DMS114 treated with DMSO at 0.1 percent for 48 hours (cell line): Measurements from ENCODE around the gene PLD3.

Experiments
- DNase-seq: peaks from one replicate; lab custom pipeline; 2025; ENCODE audit not compliant: unreplicated experiment; lab: John Stamatoyannopoulos, UW

Gene PLD3

DNA sequence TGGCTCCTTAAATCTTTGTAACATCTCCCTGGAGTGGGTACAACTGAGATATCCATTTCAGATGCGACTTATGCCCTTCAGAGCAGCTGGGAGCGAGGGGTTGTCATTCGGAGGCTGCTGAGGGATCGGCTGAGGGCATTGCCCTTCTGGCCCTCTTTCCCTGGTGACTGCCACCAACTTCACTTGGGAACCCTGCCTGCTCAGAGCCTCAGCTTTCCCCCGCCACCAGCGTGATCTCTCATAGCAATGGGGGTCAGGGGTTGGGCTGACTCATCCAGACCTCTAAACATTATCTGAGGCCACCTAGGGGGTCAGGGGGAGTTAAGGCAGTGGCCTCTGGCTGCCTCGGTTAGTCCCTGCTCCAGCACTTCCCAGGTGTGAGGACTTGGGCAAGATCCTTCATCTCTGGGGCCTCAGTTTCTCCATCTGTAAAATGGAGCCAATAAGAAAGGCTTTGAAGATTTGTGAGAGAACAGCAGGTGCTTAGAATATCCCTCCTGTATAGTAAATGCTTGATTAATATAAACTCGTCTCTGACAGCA, 63.5 kb downstream of the PLD3 start:
- no peak for DNase-seq

DNA sequence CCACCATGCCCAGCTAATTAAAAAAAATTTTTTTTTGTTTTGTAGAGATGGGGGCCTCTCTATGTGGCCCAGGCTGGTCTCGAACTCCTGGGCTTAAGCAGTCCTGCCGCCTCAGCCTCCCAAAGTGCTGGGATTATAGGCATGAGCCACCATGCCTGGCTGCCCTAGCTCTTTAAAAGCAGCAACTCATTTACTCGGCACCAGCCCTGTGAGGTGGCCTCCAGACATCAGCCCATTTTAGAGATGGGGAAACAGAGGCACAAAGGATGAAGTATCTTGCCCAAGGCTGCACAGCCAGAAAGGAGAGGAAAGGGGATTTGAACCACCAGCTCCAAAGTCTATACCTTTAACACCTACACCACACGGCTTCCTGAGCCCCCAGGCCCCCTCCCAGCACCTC, 64.4 kb downstream of the PLD3 start:
- no peak for DNase-seq

DNA sequence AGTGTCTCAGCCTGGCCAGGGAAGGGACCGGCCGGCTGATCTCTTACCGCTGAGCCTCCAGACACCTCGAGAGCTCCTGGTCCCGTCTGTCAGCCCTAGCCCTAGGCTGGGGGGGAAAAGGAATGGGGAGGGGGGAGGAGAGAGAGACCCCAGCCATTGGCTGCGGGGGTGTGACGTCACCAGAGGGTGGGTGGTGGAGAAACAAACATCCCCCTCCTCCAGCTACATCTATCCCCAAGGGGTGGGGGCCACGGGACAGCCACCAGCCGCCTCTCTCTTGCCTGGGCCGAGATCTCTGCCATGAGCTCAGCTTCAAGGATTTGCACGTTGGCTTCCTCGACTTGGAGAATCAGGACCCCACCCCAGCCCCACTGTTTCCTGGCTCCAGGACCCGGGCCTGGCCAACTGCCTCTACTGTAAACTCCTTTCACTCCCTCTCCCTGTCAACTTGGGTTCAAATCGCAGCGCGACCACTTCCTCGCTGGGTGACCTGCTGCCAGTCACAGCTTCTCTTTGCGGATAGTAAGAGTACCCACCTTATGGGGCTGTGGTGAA, 64.9 kb downstream of the PLD3 start, which contains the start of gene PRX:
PRX (minus strand) TSS at position 88 of the 555 bp plus-strand sequence. CDS start 5,446 bp downstream, outside the sequence.
- DNase-seq, result no peak

DNA sequence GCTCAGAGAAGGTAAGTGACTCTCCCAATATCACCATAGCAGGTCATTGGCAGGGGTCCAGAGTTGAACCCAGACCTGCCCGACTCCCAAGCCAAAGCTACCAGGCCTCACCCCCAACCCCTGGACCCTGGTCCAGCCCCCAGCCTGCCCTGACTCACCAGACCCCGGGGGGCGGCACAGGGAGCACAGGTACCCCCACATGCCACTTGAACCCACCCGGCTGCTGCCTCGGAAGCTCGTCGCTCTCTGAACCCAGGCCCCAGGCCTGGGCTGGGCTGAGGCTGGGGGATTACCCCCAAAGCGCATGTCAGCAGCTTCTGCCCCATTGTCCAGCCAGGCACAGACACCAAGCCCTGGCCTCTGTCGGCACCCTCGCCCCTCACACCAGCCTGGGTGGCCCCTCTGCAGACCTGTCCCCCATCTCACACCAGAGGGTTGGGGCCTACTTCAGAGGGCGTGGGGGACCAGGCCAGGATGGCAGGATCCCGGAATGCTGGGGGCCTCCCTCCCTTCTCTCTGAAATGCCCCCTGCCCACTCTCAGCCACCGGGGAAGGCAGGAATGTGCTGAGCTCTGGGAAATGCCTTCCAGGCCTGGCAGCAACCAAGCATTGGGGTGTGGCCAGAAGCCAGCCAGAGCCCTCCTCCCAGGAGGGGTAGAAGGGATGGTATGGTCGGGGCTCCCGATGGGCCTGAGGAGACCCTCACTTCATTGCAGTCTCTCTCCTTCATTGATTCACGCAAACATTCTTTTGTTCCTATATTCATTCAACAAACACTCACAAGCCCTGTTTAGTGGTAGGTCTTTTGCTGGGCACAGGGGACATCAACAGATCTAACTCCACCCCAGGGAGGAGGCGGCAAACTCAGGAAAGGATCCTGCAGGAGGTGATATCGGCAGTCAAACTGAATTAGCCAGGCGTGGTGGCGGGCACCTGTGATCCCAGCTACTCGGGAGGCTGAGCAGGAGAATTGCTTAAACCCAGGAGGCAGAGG, 66.3 kb downstream of the PLD3 start:
- DNase-seq, result no peak

DNA sequence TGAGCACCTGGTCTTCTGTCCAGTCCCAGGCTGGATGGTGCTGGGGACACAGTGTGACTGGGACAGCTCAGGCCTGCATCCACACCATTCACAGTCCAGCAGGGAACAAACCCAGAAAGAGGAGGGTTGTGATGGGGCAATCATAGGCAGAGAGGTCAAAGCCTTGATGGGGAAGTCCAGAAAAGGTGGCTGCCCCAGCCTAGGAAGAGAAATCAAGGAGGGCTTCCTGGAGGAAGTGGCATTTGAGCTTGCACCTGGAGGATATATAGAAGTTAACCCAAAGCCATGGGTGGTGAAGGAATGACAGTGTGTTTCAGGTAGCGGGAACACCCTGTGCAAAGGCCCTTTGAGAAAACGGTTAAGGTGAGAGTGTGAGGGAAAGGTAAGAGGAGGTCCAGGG, 67.3 kb downstream of the PLD3 start:
- DNase-seq, result no peak

DNA sequence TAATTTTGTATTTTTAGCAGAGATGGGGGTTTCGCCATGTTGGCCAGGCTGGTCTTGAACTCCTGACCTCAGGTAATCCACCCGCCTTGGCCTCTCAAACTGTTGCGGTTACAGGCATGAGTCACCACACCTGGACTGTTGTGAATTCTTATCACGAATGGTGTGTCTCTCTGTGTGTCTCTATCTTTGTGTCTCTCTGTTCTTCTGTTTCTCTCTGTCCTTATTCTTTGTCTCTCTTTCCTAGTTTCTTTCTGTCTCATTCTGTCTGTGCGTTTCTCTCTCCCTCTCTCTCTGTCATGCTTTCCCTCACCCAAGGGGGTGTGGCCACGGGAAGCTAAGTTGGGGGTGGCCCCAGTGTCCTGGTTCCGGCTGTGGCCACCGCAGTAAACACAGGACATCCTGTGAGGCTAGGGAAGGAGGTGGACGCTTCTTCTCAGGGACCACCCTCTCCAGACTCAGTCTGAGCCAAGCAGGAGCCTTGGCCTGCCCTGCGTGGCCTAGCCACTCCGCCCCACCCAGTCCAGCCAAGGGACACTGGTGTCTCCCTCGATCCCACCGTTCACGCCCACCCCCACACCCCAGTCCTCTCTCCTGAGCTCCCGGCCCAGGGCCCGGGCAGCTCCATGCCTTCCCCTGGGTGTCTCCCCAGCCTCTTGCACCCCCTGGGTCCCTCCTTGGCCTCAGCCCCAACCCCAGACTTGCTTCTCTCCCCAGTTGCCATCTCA, 68.6 kb downstream of the PLD3 start:
- no peak for DNase-seq

DNA sequence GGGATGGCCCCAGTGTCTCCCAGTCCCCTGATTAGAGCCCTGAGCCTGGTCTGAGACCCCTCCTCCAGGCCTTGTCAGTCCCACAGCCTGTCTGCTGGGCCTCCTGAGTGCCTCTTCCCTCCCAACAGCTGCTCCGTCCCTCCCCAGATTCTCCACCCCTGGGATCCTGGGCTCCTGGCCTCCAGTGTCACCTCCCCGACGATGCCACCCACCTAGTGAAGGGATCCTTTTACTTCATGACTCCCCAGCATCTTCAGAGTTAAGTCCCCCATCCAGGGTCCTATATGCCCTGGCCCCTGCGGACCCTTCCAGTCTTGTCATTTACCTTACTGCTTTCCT, 69.1 kb downstream of the PLD3 start:
- no peak for DNase-seq

DNA sequence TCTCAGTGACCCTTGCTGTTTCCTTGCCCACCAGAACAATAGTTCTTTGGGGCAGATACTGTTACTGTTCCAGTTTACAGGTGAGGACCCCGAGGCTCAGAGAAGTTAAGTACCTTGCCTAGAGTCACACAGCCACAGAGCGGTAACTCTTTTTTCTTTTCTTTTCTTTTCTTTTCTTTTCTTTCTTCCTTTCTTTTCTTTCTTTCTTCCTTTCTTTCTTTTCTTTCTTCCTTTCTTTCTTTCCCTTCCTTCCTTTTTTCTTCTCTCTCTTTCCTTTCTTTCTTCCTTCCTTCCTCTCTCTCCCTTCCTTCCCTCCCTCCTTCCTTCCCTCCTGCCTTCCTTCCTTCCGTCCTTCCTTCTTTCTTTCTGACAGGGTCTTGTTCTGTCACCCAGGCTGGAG, 69.5 kb downstream of the PLD3 start:
- DNase-seq, result no peak

DNA sequence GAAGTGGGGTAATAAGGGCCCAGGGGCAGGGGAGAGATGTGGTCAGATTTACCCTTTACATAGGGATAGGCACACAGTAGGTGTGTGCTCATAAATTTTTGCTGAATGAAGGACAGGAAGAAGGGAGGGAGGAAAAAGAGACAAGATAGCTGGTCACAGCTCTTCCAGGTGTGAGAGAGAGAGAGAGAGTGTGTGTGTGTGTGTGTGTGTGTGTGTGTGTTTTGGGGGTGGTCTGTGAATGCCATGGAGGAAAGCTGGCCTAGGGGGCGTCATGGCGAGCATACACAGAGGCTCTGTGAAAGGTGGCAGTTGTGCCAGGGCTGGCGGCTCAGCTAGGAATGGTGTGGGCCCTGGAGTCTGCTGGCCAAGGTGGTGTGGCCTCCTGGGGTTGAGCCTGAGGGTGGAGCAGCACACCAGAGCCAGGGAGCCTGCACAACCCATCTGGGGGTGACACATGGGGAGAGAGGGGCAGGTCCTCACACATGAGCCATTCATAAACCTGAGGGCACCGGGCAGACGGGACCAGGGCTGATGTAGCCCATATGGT, 70.6 kb downstream of the PLD3 start:
- DNase-seq, result no peak

DNA sequence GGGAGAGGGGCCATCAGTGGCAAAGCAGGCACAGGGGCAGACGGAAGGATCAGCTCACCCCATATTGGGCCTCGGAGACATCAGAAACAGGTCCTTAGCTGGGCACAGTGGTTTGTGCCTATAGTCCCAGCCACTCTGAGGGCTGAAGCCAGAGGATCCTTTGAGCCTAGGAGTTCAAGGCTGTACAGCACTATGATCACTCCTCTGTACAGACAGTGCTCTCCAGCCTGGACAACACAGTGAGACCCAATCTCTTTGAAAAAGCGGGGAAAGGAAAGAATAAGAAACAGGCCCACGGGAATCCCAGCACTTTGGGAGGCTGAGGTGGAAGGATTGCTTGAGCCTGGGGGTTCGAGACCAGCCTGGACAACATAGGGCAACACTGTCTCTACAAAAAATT, 71.3 kb downstream of the PLD3 start:
- DNase-seq, result no peak

DNA sequence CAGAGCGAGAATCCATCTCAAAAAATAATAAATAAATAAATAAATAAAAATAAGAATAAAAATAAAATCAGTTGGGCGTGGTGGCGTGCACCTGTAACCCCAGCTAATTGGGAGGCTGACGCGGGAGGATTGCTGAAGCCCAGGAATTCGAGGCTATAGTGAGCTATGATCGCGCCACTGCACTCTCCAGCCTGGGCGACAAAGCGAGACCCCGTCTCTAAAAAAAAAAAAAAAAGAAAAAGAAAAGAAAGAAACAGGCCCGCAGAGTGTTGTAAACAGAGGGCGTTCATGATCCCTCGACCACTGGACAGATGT, 71.9 kb downstream of the PLD3 start:
- no peak for DNase-seq

DNA sequence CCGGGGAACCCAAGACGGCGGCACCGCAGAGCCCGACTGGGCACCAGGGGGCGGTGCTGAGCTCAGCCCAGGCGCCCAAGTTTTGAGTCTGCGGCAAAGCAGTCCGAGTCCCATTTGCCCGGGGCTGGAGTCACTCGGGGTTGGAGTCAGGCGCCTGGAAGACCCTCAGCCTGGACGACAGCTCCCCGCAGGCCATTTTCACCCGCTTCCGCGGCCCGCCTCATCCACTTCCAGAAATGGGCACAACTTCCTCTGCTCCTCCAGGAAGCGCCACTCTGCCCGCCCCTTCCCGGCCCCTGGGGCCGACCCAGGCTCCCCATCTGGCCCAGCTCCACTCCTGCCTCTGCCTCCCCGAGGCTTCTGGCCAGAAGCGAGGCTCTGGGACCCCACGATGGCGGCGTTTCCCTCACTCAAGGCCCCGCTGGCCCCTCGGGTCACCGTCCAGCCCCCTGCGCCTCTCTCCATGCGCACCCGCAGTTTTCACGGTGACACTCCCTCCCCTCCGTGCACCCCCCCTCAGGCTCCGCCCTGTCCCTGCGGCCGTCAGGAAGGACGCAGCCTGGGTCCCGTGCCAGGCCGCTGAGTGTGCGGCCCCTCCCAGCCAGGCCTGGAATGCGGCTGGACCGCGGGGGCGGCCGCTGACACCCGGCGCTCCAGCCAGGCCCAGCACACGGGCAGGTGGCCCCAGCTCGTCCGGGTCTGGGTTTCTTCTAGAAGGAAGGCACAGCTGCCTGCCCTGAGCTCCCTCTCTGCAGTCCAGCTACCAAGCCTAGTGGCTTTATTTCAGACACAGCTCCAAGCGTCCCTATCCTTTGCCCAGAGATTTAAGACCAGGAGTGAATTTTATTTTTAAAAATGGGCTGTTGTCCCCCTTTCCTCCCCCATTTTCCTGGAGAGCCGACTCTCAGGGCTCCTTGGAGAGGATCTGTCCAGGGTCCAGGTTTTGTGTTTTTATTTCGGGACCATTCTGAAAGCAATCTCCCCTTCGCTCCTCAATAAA, 72.6 kb downstream of the PLD3 start:
- DNase-seq, result peak; percentile 85

DNA sequence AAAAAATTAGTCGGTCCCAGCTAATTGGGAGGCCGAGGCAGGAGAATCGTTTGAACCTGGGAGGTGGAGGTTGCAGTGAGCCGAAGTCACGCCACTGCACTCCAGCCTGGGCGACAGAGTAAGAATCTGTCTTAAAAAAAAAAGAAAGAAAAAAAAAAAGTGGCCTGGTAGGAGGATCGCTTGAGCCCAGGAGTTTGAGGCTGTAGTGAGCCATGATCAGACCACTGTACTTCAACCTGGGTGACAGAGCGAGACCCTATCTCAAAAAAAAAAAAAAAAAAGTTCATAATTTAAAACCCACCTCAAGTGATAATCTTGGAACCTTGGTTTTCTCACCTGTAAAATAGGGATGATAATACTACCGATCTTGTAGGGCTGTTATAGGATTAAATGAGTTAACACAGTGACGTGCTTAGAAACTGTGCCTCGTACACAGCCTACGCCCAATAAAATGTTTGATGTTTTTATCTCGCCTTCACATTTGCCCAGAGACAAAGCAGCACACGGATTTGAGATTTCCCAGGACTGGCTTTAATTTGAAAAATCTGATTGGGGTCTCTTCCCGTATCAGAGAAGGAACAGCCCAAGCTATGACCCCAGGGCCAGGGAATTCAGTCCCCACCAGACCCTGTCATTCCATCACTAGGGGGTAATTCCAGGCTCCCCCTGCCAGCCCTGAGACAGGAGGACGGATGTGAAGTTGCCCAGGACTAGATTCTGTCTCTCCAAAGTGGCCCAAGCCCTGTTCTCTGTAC, 73.7 kb downstream of the PLD3 start:
- no peak for DNase-seq

DNA sequence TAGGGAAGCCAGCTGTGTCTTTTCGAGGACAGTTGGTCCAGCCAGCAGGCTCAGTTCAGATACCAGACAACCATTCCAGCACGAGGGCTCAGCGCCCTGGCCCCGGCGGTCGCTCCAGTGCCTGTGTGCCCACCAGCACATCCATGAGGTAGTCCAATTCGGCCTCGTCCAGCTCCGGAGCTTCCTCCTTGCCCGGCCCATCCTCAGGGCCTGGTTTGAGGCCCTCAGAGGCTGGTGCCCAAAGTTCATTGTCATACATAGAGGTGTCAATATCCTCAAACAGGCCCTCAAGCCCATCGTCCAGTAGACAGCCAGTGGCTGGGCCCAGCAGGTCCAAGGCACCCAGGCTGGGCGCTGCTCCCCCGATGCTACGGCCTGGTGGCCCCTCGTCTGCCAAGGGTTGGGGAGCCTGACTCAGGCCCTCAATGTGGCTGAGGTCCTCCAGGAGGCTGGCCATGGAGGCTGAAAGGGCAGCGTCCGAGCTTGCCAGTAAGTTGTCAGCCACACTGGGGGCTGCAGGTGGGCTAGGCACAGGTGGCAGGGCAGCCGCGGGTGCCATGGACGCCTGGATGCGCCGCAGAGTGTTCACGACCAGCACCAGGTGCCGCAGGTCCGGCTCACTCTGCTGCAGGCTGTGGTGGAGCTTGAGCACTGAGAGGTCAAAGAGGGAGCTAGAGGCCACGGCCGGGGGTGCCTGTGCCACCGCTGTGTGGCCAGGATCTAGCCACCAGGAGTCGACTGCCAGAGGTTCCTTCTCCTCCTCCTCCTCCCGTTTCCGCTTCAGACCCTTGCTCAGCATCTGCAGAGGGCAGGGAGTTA, 74.5 kb downstream of the PLD3 start:
- DNase-seq, result no peak

DNA sequence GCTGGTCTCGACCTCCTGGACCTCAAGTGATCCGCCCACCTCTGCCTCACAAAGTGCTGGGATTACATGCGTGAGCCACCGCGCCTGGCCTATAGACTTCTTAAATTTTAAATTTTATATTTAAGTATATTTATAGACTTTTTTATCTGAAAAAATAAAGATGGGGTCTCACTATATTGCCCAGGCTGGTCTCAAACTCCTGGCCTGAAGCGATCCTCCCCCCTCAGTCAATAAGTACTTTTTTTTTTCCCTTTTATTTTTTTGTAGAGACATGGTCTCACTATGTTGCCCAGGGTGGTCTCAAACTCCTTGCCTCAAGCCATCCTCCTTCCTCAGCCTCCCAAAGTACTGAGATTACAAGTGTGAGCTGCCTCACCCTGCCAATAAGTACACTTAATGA, 75.4 kb downstream of the PLD3 start:
- no peak for DNase-seq

DNA sequence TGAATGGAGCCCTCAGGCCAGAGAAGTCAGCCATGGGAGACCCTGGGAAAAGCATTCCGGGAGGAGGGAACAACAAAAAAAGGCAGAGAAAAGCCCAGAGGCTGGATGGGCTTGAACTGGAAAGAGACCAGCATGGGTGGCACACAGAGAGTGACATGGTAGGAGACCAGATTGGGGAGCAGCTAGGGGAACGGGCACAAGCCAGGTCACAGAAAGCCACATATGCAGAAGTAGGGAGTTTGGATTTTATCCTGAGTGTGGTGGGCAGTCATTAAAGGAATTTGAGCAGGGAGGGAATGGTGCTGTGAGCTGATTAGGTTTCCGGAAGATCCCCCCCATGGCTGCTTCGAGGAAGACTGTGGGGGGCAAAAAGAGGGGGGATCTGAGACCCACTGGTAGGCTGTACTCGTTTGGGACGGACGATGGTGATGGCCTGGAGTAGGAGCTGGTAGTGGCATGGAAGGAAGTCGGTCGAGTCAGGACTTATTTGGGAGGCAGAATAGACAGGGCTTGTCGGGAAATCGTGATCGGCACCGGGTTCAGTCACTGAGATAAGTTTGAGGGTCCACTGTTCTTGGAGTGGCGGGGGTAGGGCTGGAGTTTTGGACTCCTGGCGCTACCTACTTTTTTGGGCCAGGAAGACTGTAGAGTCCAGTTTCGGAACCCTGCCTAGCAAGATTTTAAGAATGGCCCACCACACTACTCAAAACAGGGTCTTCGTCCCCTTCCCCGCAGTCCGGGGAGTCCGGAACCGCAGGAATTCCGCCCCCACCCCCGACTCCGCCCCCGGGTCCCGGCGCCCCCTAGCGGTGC, 76.3 kb downstream of the PLD3 start:
- DNase-seq, result peak; percentile 53

DNA sequence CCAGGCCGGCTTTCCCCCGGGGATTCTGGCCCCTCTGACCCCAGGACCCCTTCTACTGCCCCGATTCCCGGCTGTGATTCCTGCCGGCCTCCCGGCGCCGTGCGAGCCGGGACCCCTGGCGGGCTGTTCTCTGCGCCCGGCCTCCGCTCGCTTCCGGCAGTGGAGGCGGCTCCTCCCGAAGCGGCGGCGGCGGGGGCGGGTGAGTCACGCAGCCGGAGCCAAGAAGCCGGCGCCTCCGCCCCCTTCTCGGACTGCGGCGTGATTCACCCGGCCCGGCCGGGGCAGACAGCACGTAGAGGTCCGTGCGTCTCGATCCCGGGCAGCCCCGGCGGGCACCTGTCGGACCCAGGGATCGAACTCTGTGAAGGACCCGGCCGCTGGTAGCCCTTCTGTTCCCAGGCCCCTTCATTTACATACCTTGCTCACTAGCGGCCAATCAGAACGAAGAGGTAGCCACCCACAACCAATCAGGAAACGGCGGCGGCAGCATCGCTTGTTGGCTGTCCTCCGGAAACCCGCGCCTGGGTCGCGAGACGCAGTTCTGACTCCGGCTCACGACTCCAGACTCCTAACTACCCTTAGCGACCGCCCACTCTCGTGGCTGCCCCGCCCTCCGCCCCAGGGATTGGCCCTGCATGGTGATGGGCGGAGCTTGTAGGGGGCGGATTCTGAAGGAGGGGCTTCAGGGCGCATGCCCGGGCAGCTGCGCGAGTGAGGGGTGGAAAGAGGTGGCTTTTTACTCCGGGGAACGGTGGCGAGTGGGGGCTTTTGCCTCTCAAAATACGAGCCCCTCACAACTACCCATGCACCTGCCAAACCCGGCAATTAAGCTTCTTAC, 77.2 kb downstream of the PLD3 start, which contains the start of gene SERTAD1:
SERTAD1 (minus strand) TSS at position 543 of the 838 bp plus-strand sequence. CDS start 2,446 bp downstream, outside the sequence.
- DNase-seq, result peak; percentile 99
